Upper lobe of left lung (tissue), 4 donors: Measurements from ENCODE around the gene GRID1.

Source experiments
- EP300 ChIP-seq, 4 donors: sonication (generic); formaldehyde crosslinking; IDR thresholded peaks; one replicate each; pipeline ENCODE4 v1.5.1; 2017; ENCODE audit warnings: antibody characterized with exemption in 4 of 4, control low read depth in 2 of 4
- POLR2A ChIP-seq, 4 donors: fragments of 450-650 bp; IDR thresholded peaks; one replicate each; pipeline ENCODE4 v1.5.1; 2016 to 2017; ENCODE audit warnings: antibody characterized with exemption in 4 of 4, mild to moderate bottlenecking in 2 of 4
- POLR2AphosphoS5 ChIP-seq, 2 donors: sonication (generic); formaldehyde crosslinking; IDR thresholded peaks; one replicate each; pipeline ENCODE4 v1.5.1; 2017; ENCODE audit warnings: antibody characterized with exemption in 2 of 2
- TF ChIP-seq, protein P1 (sequence below), 6 experiments: fragments of 450-650 bp in 4 of 6; fragments of 200-600 bp in 2 of 6; sonication (generic) in 2 of 6; IDR thresholded peaks; one replicate each; pipeline ENCODE4 v1.5.1; 2016 to 2019; ENCODE audit warnings: antibody characterized with exemption in 6 of 6

DNA sequence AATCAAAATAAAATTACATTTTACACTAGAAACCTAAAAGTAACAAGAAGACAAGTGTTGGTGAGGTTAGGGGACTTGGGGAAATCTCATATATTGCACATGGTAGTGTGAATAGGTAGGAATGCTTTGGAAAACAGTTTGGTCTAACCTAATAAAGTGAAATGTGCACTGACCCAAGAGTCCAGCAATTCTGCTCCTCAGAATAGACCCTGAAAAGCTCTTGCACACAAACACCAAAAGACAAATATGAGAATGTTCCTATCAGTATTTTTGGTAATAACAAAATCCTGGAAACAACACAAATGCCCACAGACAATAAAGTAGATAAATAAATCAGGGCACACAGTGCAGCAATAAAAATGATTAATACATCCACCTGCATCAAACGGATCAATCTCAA, 165.7 kb downstream of the GRID1 start:
- TF ChIP-seq, protein P1, sequence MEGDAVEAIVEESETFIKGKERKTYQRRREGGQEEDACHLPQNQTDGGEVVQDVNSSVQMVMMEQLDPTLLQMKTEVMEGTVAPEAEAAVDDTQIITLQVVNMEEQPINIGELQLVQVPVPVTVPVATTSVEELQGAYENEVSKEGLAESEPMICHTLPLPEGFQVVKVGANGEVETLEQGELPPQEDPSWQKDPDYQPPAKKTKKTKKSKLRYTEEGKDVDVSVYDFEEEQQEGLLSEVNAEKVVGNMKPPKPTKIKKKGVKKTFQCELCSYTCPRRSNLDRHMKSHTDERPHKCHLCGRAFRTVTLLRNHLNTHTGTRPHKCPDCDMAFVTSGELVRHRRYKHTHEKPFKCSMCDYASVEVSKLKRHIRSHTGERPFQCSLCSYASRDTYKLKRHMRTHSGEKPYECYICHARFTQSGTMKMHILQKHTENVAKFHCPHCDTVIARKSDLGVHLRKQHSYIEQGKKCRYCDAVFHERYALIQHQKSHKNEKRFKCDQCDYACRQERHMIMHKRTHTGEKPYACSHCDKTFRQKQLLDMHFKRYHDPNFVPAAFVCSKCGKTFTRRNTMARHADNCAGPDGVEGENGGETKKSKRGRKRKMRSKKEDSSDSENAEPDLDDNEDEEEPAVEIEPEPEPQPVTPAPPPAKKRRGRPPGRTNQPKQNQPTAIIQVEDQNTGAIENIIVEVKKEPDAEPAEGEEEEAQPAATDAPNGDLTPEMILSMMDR (IDR thresholded peaks at IDR 0.05), result no peak
- no peak for TF ChIP-seq POLR2A (IDR thresholded peaks at IDR 0.05)
- no peak for TF ChIP-seq POLR2AphosphoS5 (IDR thresholded peaks at IDR 0.05)
- no peak for TF ChIP-seq EP300 (IDR thresholded peaks at IDR 0.05)
